ENCODE measurements around the gene CRTC3.

DNA sequence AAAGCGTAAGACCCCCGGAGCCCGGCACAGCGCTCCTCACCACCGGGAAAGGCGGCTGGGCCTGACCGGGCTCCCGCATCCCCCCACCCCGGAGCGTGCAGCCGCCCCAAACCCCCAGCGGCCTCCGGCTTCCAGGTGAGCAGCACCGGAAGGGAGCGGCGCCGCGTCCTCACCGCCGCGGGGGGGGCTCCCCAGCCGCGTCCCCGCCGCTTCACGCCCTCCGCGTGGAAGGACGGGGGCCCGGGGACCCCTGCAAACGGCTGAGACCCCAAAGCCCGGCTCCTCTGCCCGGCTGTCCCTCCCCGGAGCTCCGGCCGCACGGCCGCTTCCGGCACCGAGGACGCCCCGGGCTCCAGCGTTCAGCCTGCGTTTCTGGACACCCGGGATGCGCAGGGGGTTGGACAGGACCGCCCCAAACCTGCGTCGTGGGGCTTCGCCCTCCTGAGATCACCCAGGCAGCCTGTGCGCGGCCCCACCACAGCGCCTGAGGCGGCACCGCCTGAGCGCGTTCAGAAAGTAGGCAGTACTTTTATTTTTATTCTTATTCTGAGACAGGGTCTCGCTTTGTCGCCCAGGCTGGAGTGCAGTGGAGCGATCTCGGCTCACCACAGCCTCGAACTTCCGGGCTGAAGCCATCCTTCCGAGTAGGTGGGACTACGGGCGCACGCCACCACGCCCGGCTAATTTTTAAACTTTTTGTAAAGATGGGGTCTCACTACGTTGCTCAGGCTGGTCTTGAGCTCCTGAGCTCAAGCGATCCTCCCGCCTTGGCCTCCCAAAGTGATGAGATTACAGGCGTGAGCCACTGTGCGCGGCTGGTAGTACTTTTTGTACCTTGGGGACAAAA lies 135.8 kb downstream of the CRTC3 start:
- TF ChIP-seq SUZ12 (IDR thresholded peaks at IDR 0.05; ENCODE audit: extremely low read depth, insufficient read depth, insufficient read length) (no peak), YY1 (IDR thresholded peaks at IDR 0.05; ENCODE audit: insufficient read depth, insufficient read length) (no peak)

All from NT2/D1 (cell line).